GM12874 (cell line): ENCODE results near the gene A4GALT.

Source experiments
- CTCF ChIP-seq: IDR thresholded peaks from 2 replicates; pipeline ENCODE4 v1.5.1; 2011; ENCODE audit warnings: low read depth, mild to moderate bottlenecking, control low read depth, low read length, moderate library complexity; ENCODE audit not compliant: insufficient read depth

A4GALT gene

DNA sequence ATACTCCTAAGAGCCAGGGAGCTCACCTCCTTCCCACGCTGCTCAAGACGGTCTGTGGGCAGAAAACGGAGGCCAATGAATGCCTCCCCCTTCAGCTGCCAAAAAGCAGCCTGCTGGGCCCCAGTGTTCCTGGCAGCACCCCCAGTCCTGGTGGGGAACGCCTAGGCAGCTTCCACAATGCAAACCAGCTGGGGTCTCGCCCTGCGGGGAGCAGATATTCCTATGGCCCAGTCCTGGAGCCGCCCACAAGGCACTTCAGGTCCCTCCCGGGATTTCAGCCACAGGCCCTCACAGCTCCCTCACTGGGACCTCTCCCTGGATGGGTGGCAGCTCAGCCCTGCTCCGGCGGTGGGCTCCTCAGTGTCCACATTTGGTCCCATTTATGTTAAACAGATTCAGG lies 29.2 kb downstream of the A4GALT start:
- TF ChIP-seq CTCF = no peak

DNA sequence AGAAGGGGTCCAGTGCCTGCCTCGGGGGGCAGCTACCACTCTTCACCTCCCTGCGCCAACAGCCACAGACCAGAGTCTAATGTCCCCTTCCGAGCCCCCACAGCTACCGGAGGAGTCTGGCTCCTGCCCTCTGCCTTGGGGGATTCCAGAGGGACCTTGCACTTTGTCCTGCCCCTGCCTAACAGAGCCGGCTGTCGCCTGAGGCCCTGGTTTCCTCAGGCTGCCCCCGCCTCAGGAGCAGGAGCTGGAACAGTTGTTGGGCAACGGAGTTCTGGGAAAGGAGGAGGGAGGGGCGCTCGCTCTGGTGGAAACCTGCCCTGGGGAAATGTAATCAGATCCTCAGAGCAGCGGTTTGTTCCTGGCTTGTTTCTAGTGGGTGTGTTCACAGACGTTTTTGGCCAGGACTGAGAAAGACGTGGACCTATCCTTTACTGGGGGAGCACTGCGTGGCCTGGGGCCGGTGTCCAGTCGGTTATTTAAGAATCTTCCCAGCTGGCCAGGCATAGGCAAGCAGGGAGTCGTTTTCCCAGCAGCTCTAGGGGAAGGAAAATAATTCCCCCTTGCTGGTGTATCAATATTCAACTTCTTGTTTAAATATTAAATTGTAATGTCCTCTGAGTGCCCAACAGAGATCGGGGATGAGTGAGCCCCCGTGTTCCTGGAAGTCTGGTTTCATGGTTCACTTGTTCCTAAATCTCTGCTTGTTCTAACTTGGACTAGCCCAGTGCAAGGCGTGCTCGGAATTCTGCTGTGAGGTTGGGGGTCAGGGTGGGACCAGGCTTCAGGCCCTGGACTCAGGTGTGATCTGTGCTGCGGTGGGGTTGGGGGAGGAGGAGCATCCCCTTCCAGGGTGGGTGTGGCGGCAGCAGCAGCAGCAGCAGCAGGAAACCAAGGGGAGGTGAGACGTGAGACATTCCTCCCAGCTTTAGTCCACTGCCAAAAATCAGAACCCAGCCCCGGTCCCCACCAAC lies 32.1 kb downstream of the A4GALT start:
- TF ChIP-seq CTCF = no peak

GRCh38 chr22:42686756-42687491 lies 33.7 kb downstream of the A4GALT start:
- TF ChIP-seq CTCF = no peak

DNA sequence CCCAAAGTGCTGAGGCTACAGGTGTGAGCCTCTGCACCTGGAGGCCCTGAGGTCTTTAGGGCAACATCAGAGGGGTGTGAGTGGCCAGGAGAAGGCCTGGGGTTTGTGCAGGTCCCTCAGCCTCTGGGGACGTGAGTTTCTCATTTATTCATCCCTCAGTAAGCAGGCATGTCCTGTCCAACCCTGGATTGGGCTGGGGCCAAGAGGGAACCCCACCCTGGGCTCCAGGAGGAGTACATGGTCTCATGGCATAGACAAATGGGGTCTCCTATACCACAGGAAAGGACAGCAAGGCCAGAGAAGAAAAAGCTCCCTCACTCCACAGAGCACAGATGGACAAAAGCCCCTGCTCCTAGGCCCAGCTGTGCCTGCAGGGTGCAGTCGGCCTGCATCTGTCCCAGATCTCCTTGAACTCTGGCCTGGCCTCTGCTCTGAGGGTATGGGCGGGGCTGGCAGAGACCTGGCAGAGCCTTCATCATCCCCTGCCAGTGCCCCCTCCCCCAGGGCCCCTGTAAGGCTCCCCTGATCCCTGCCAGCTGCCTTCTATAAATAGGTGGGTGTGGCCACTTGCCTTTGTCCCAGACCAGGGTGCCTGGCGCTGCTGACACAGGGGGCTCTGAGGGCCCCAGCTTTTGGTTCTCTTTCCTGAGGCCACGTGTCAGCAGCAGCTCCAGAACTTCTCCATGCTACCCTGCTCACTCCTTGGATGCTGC lies 34.6 kb downstream of the A4GALT start:
- TF ChIP-seq CTCF = no peak

DNA sequence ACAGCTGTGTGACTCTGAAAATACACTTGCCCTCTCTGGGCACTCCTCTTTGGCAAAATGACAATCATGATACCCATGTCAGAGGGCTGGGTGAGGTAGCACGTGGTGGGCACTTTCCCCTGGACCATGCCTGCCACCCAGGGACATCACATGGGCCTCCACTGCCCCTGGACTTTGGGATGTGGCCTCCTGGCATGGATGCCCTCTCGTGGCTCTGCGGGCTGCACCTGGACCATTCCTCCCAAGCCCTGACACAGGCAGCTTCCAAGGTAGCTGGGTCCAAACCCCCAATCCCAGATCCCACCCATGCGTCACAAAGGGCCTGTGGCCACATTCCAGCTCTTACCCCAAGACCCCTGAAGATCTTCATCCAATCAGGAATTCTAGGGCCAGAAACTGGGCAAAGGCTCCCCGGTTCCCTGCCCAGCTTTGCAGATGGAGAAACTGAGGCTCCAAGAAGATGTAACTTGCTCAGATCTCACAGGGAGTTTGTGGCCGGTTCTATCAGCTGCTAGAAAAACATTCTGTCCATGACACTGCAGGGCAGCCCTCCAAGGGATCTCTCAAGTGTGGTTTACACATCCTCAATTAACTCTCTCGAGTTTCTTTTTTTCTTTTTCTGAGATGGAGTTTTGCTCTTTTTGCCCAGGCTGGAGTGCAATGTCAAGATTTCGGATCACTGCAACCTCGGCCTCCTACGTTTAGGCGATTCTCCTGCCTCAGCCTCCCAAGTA lies 36.0 kb downstream of the A4GALT start:
- TF ChIP-seq CTCF = no peak

- TF ChIP-seq CTCF = no peak
Observed at GRCh38 chr22:42683578-42684283, 36.9 kb downstream of the A4GALT start.
